Endothelial cell of umbilical vein (primary cell): Measurements from ENCODE around the gene HMGN5. TPM values are rescaled to one million over a fixed set of nuclear protein-coding genes. Genes with fewer than 3 reads are reported as not detected.

Experiments used
- BruUV-seq: library from RNA; stranded (reverse); fragments of 400-500 nt; replicated peaks from 2 replicates; lab custom pipeline; 2021; lab: Mats Ljungman, UMichigan
- CTCF ChIA-PET: fragments of 300-600, 350-600 bp; sonication (Branson Sonifier 250); formaldehyde crosslinking; loops from one replicate; lab custom pipeline; 2021; ENCODE audit warnings: antibody characterized with exemption, inconsistent platforms; lab: Charles Lee
- POLR2A ChIA-PET: fragments of 300-600, 350-600 bp; sonication (Branson Sonifier 250); formaldehyde crosslinking; loops from one replicate; lab custom pipeline; 2021; ENCODE audit warnings: antibody characterized with exemption, inconsistent platforms; lab: Charles Lee
- DNase-seq: peaks from one replicate; pipeline ENCODE4 v3.0.0-alpha.2; 2011; ENCODE audit warnings: low read depth, low spot score
- FAIRE-seq: peaks from 2 replicates; lab custom pipeline; 2011; peaks lifted over from hg19 to GRCh38; lab: Jason Lieb, UNC
- H2AFZ ChIP-seq: 2 replicates; pipeline ENCODE4 v1.6.0; 2012; ENCODE audit warnings: low read depth, low read length, control low read depth, inconsistent platforms
- H3K27ac ChIP-seq: 2 replicates; pipeline ENCODE4 v1.5.1; 2011; ENCODE audit warnings: low read depth, mild to moderate bottlenecking, control low read depth, low read length, moderate library complexity; ENCODE audit not compliant: insufficient read depth
- H3K27me3 ChIP-seq, 2 experiments: 2 replicates each; pipeline versions ENCODE4 v1.6.0 to v1.6.1; 2011; ENCODE audit warnings: low read length in 2 of 2, mixed read lengths in 1 of 2; ENCODE audit not compliant: control insufficient read depth in 2 of 2, insufficient read depth in 2 of 2
- H3K36me3 ChIP-seq, 2 experiments: 2 replicates in 1 of 2; 3 replicates in 1 of 2; pipeline ENCODE4 v1.5.1; 2011; ENCODE audit warnings: low read length in 2 of 2, mild to moderate bottlenecking in 1 of 2, moderate library complexity in 1 of 2; ENCODE audit not compliant: control insufficient read depth in 2 of 2, insufficient read depth in 2 of 2; ENCODE audit errors: extremely low read depth in 1 of 2
- H3K4me1 ChIP-seq: 3 replicates; pipeline ENCODE4 v1.5.1; 2011; ENCODE audit warnings: mild to moderate bottlenecking, low read length; ENCODE audit not compliant: control insufficient read depth, insufficient read depth; ENCODE audit errors: extremely low read depth
- H3K4me2 ChIP-seq: 2 replicates; pipeline ENCODE4 v1.6.1; 2011; ENCODE audit warnings: low read length, control low read depth, mixed read lengths; ENCODE audit not compliant: insufficient read depth
- H3K4me3 ChIP-seq, 3 experiments: fragments of 200-600 bp in 1 of 3; sonication (generic), shearing (Covaris generic) in 1 of 3; replicated peaks in 1 of 3; 2 replicates each; pipeline ENCODE4 v1.5.1; 2011 to 2016; ENCODE audit warnings: control low read depth in 3 of 3, low read length in 3 of 3, mild to moderate bottlenecking in 2 of 3, inconsistent platforms in 1 of 3, low read depth in 1 of 3, moderate library complexity in 1 of 3; ENCODE audit not compliant: insufficient read depth in 1 of 3
- H3K79me2 ChIP-seq: 2 replicates; pipeline ENCODE4 v1.6.0; 2012; ENCODE audit warnings: low read length, inconsistent platforms; ENCODE audit not compliant: control insufficient read depth, insufficient read depth
- H3K9ac ChIP-seq: replicated peaks from 2 replicates; pipeline ENCODE3; 2011; ENCODE audit warnings: low read length, control low read depth; ENCODE audit not compliant: insufficient read depth; ENCODE audit errors: extremely low read depth
- H3K9me1 ChIP-seq: replicated peaks from 3 replicates; pipeline ENCODE4 v1.6.0; 2011; ENCODE audit warnings: mild to moderate bottlenecking, low read length; ENCODE audit not compliant: control insufficient read depth, insufficient read depth; ENCODE audit errors: extremely low read depth
- H3K9me3 ChIP-seq: replicated peaks from 2 replicates; pipeline ENCODE4 v1.5.1; 2012; ENCODE audit warnings: low read length, inconsistent platforms; ENCODE audit not compliant: control insufficient read depth, insufficient read depth
- H4K20me1 ChIP-seq: replicated peaks from 2 replicates; pipeline ENCODE3; 2011; ENCODE audit warnings: mild to moderate bottlenecking, low read length; ENCODE audit not compliant: control insufficient read depth, insufficient read depth; ENCODE audit errors: extremely low read depth
- MAX ChIP-seq: IDR thresholded peaks from 2 replicates; pipeline ENCODE4 v1.6.1; 2011; ENCODE audit not compliant: insufficient read depth, insufficient read length
- MYC ChIP-seq: IDR thresholded peaks from one replicate; pipeline ENCODE4 v1.6.1; 2011; ENCODE audit warnings: mild to moderate bottlenecking, low read depth, low read length
- POLR2AphosphoS5 ChIP-seq: IDR thresholded peaks from 2 replicates; pipeline ENCODE4 v1.6.1; 2012; ENCODE audit warnings: low read depth, mild to moderate bottlenecking, control low read depth, low read length, moderate library complexity; ENCODE audit not compliant: insufficient read depth
- dilution Hi-C: fragments of 300-500 bp; cut with MboI; formaldehyde crosslinking; loops from one replicate; pipeline ENCODE4 v1.15.0; 2019; ENCODE audit warnings: low sequenced_read_pairs; ENCODE audit not compliant: extremely low pct_ligation_motif_present
- intact Hi-C: fragments of 100-400 bp; cut with micrococcal nuclease; formaldehyde crosslinking; loops from one replicate; pipeline ENCODE4 v1.10.0; 2022
- polyA plus RNA-seq, 4 experiments: library from polyadenylated mRNA; depleted of rRNA in 3 of 4; stranded (reverse) in 3 of 4; unstranded in 1 of 4; fragments of >200 nt; gene quantifications; 2 replicates each; pipeline versions ENCODE4 v1.2.1 to v1.2.3, GENCODE V29; 2011 to 2012; ENCODE audit warnings: missing spikeins in 1 of 4
- total RNA-seq: library from RNA; stranded (reverse); gene quantifications from 2 replicates; pipeline ENCODE4 v1.2.3, GENCODE V29; 2021

Gene HMGN5
- total and polyA plus RNA-seq, 2 donors (not counting 3 experiments of a cell fraction or from before 2014, with no cell fraction given) = 0.95 to 6.1 TPM

DNA sequence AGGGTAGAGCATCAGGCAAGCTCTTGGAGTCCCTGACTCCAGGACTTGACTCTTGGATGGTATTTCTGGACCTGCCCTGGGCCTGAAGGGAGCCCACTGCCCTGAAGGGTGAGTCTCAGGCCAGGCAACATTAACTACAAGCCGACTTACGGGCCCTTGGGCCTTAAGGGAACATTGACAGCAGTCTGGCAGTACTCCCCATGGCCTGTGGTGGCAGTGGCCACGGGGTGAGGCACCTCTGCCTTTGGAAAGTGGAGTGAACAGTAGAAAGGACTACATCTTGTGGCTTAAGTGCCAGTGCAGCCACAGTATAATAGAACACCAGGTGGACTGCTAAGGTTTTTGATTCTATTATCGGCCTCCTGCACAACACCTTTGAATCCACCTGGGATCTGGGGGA, 36.5 kb upstream of the HMGN5 start:
- intact Hi-C loops = no loop called here
- Histone ChIP-seq H3K9ac (no peak overlapping the region), H3K36me3 (no peaks in the 10 kb centered on the region), H3K9me3 (no peaks in the 10 kb centered on the region), H3K27ac (no peak overlapping the region), H3K4me3 (no peak overlapping the region), H3K4me2 (no peak overlapping the region), H3K9me1 (no peaks in the 10 kb centered on the region), H3K79me2 (no peaks in the 10 kb centered on the region), H2AFZ (no peak overlapping the region), H3K27me3 (no peaks in the 10 kb centered on the region), H3K4me1 (no peaks in the 10 kb centered on the region), H4K20me1 (no peaks in the 10 kb centered on the region)
- dilution Hi-C loops = no loop called here
- no peak for DNase-seq
- ChIA-PET CTCF (no interaction called here), POLR2A (no interaction called here)
- no TSS peak for BruUV-seq
- no peak for FAIRE-seq
- no peak for TF ChIP-seq POLR2AphosphoS5

GRCh38 chrX:81237516-81237915, 35.8 kb upstream of the HMGN5 start:
- intact Hi-C loops (no loop called here), dilution Hi-C loops (no loop called here)
- no peak overlapping the region for H3K27ac ChIP-seq
- H2AFZ ChIP-seq = no peak overlapping the region
- TF ChIP-seq MYC = no peak
- TF ChIP-seq MAX = no peak
- ChIA-PET POLR2A (no interaction called here), CTCF (no interaction called here)
- H3K79me2 ChIP-seq = no peaks in the 10 kb centered on the region
- H3K4me1 ChIP-seq = no peaks in the 10 kb centered on the region
- DNase-seq = no peak
- H3K9ac ChIP-seq = no peak overlapping the region
- no TSS peak for BruUV-seq
- no peaks in the 10 kb centered on the region for H3K9me1 ChIP-seq
- H4K20me1 ChIP-seq = no peaks in the 10 kb centered on the region
- no peaks in the 10 kb centered on the region for H3K36me3 ChIP-seq
- FAIRE-seq = peak; percentile 8
- H3K4me3 ChIP-seq = no peak overlapping the region
- H3K9me3 ChIP-seq = no peaks in the 10 kb centered on the region
- no peaks in the 10 kb centered on the region for H3K27me3 ChIP-seq
- no peak overlapping the region for H3K4me2 ChIP-seq
